ENCODE data around the gene LGALS3BP.

DNA sequence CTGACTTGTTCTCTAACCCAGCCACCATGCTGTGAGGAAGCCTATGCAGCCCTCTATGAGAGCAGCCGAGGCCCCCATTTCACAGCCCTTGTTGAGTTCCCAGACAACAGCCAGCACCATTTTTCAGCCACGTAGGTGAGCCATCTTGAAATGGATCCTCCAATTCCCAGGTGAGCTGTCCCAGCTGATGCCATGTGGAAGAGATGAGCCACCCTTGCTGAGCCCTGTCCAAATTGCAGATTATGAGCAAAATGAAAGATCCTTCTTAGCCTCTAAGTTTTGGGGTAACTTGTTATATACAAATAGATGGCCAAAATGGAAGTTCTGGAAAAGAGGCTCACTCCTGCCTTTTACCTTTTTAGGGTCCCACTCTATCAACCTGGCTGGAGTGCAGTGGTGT lies 28.9 kb downstream of the LGALS3BP start:
- TF ChIP-seq, protein P1, sequence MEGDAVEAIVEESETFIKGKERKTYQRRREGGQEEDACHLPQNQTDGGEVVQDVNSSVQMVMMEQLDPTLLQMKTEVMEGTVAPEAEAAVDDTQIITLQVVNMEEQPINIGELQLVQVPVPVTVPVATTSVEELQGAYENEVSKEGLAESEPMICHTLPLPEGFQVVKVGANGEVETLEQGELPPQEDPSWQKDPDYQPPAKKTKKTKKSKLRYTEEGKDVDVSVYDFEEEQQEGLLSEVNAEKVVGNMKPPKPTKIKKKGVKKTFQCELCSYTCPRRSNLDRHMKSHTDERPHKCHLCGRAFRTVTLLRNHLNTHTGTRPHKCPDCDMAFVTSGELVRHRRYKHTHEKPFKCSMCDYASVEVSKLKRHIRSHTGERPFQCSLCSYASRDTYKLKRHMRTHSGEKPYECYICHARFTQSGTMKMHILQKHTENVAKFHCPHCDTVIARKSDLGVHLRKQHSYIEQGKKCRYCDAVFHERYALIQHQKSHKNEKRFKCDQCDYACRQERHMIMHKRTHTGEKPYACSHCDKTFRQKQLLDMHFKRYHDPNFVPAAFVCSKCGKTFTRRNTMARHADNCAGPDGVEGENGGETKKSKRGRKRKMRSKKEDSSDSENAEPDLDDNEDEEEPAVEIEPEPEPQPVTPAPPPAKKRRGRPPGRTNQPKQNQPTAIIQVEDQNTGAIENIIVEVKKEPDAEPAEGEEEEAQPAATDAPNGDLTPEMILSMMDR (conservative IDR thresholded peaks at IDR 0.05) = no peak
- TF ChIP-seq ZFX (IDR thresholded peaks at IDR 0.05) = no peak
